Measurements from ENCODE around the gene CASP9.

The CASP9 gene

GRCh38 chr1:15540186-15540585 is 16.2 kb upstream of the CASP9 start:
- TF ChIP-seq CTCF (IDR thresholded peaks at IDR 0.05), result no peak

GRCh38 chr1:15538771-15539170 is 14.8 kb upstream of the CASP9 start:
- no peak for TF ChIP-seq CTCF (IDR thresholded peaks at IDR 0.05)

GRCh38 chr1:15531682-15532081 is 7.7 kb upstream of the CASP9 start:
- no peak for TF ChIP-seq CTCF (IDR thresholded peaks at IDR 0.05)

- TF ChIP-seq CTCF (IDR thresholded peaks at IDR 0.05), result no peak
Observed at GRCh38 chr1:15531003-15531402, 7.0 kb upstream of the CASP9 start.

GRCh38 chr1:15526490-15527339 is 2.7 kb upstream of the CASP9 start, which contains the start of gene DNAJC16:
DNAJC16 (plus strand) TSS chr1:15526848; CDS start chr1:15529106, 2,258 bp downstream.
- TF ChIP-seq CTCF (IDR thresholded peaks at IDR 0.05), result peak; percentile 10; the same call in 1 of the 2 replicates

GRCh38 chr1:15526021-15526489 is 2.0 kb upstream of the CASP9 start:
- no peak for TF ChIP-seq CTCF (IDR thresholded peaks at IDR 0.05)

- no peak for TF ChIP-seq CTCF (IDR thresholded peaks at IDR 0.05)
Observed at GRCh38 chr1:15525050-15526020, 1.3 kb upstream of the CASP9 start.
